Left renal cortex interstitium (tissue), 4 donors: ENCODE data around the gene CD248. TPM values are rescaled to one million over a fixed set of nuclear protein-coding genes. Genes with fewer than 3 reads are reported as not detected.
"Not testable (repeated sequence)": the region's sequence is repeated elsewhere in the genome, so short reads cannot be mapped to it uniquely, and the experiment has no call there.

Source experiments
- DNase-seq, 4 donors: peaks; one replicate each; pipeline ENCODE4 v3.0.0-alpha.2; 2013; ENCODE audit warnings: low read depth in 4 of 4, low spot score in 2 of 4, missing footprints in 1 of 4
- polyA plus RNA-seq, 4 donors: library from polyadenylated mRNA; unstranded; fragments of 120-200 nt; gene quantifications; one replicate each; pipeline ENCODE4 v1.2.1, GENCODE V29; 2013; ENCODE audit not compliant: insufficient read length in 4 of 4

The CD248 gene
- polyA plus RNA-seq, 4 donors, result 56.9 to 102 (median 72.8) TPM

GRCh38 chr11:66314561-66315497 is 2.0 kb downstream of the CD248 start:
- no peak for DNase-seq

GRCh38 chr11:66314186-66314501 is 2.7 kb downstream of the CD248 start:
- DNase-seq, result no peak

- DNase-seq, result peak in 1 of 4 donors; percentile 65
Observed at GRCh38 chr11:66313321-66314185, 3.3 kb downstream of the CD248 start.

GRCh38 chr11:66312549-66313320 is 4.1 kb downstream of the CD248 start:
- peak; percentile 81 to 95 (median 92) for DNase-seq

- DNase-seq, result peak in 3 of 4 donors; percentile 78 to 92 (median 89)
Observed at GRCh38 chr11:66311965-66312548, 4.8 kb downstream of the CD248 start.

GRCh38 chr11:66311470-66311964 is 5.3 kb downstream of the CD248 start:
- DNase-seq, result no peak

- DNase-seq, result not testable (repeated sequence)
Observed at GRCh38 chr11:66310803-66311440, 5.9 kb downstream of the CD248 start.

GRCh38 chr11:66310324-66310723 is 6.5 kb downstream of the CD248 start:
- DNase-seq, result no peak

- no peak for DNase-seq
Observed at GRCh38 chr11:66309475-66309874, 7.4 kb downstream of the CD248 start.

GRCh38 chr11:66302656-66303055 is 14.2 kb downstream of the CD248 start:
- DNase-seq, result no peak

- DNase-seq, result no peak
Observed at GRCh38 chr11:66299186-66299585, 17.7 kb downstream of the CD248 start.

GRCh38 chr11:66297610-66298009 is 19.2 kb downstream of the CD248 start:
- DNase-seq, result no peak

GRCh38 chr11:66294626-66295620 is 21.9 kb downstream of the CD248 start:
- no peak for DNase-seq

GRCh38 chr11:66293777-66294625 is 22.8 kb downstream of the CD248 start:
- DNase-seq, result no peak

GRCh38 chr11:66293352-66293751 is 23.5 kb downstream of the CD248 start:
- DNase-seq, result no peak

- no peak for DNase-seq
Observed at GRCh38 chr11:66292543-66293332, 24.1 kb downstream of the CD248 start.
